Measurements from ENCODE around the gene RNGTT.

- TF ChIP-seq CTCF (conservative IDR thresholded peaks at IDR 0.05) (no peak), EZH2 (IDR thresholded peaks at IDR 0.05; ENCODE audit: low read depth) (no peak)
These were observed 73.0 kb downstream of the RNGTT start for GRCh38 chr6:88890394-88890793.
